SU-DHL-6 (cell line): ENCODE results near the gene NDUFC1.
A peak's percentile ranks its signal among the peaks of the same experiment; 100 is the strongest.

ENCODE experiments used
- H2AFZ ChIP-seq: fragments of 200-600 bp; sonication (generic); 2 replicates; pipeline ENCODE4 v1.6.1; 2014; ENCODE audit warnings: low read depth, mild to moderate bottlenecking, moderate library complexity, mixed read lengths, antibody characterized with exemption, low read length; ENCODE audit not compliant: severe bottlenecking
- H3F3A ChIP-seq: fragments of 200-600 bp; shearing (Covaris generic); 2 replicates; pipeline ENCODE4 v1.6.0; 2016; ENCODE audit warnings: antibody characterized with exemption, mild to moderate bottlenecking; ENCODE audit not compliant: insufficient read depth
- H3K27ac ChIP-seq: fragments of 200-600 bp; sonication (generic); 2 replicates; pipeline ENCODE4 v1.5.1; 2016; ENCODE audit warnings: low read depth, mild to moderate bottlenecking, low read length, moderate library complexity, mixed read lengths
- H3K27me3 ChIP-seq: fragments of 200-600 bp; sonication (generic), shearing (Covaris generic); 2 replicates; pipeline ENCODE4 v1.6.0; 2014; ENCODE audit warnings: mild to moderate bottlenecking, low read length
- H3K36me3 ChIP-seq: fragments of 200-600 bp; sonication (generic); 2 replicates; pipeline ENCODE4 v1.6.1; 2014; ENCODE audit warnings: mild to moderate bottlenecking, low read length, mixed read lengths
- H3K4me2 ChIP-seq: fragments of 300-600, 200-600 bp; shearing (Covaris generic), sonication (generic); 2 replicates; pipeline ENCODE4 v1.6.0; 2014; ENCODE audit warnings: low read length, low read depth, mild to moderate bottlenecking; ENCODE audit not compliant: poor library complexity, severe bottlenecking
- H3K4me3 ChIP-seq: fragments of 200-600 bp; sonication (generic); 2 replicates; pipeline ENCODE4 v1.5.1; 2014; ENCODE audit warnings: antibody characterized with exemption, low read length, mild to moderate bottlenecking, mixed read lengths; ENCODE audit not compliant: insufficient read depth, poor library complexity, severe bottlenecking
- H3K79me2 ChIP-seq: fragments of 200-600 bp; sonication (generic); 2 replicates; pipeline ENCODE4 v1.6.1; 2014; ENCODE audit warnings: mild to moderate bottlenecking, low read length, moderate library complexity; ENCODE audit not compliant: insufficient read depth
- H3K9ac ChIP-seq: fragments of 200-600 bp; sonication (generic); 2 replicates; pipeline ENCODE4 v1.7.0; 2014; ENCODE audit warnings: mild to moderate bottlenecking, low read length
- H3K9me2 ChIP-seq: fragments of 200-600 bp; sonication (generic); replicated peaks from 2 replicates; pipeline ENCODE4 v1.6.1; 2014; ENCODE audit warnings: low read length; ENCODE audit not compliant: insufficient read depth
- H3K9me3 ChIP-seq: fragments of 200-600 bp; sonication (generic); 2 replicates; pipeline ENCODE4 v1.6.1; 2014; ENCODE audit warnings: low read length, mixed read lengths; ENCODE audit not compliant: insufficient read depth
- H4K20me1 ChIP-seq: fragments of 200-600 bp; sonication (generic); 2 replicates; pipeline ENCODE4 v1.6.1; 2014; ENCODE audit warnings: low read depth, mild to moderate bottlenecking, antibody characterized with exemption, low read length, moderate library complexity, mixed read lengths
- CTCF ChIP-seq: fragments of 200-600 bp; sonication (generic); IDR thresholded peaks from one replicate; pipeline ENCODE4 v1.5.1; 2017; ENCODE audit warnings: antibody characterized with exemption, mild to moderate bottlenecking, low read length, moderate library complexity; ENCODE audit not compliant: insufficient read depth, poor library complexity, severe bottlenecking
- EZH2phosphoT487 ChIP-seq: fragments of 200-600 bp; sonication (generic), shearing (Covaris generic); conservative IDR thresholded peaks from 2 replicates; pipeline ENCODE4 v1.6.1; 2018; ENCODE audit warnings: mild to moderate bottlenecking, antibody characterized with exemption, low read length, moderate library complexity, mixed read lengths

The NDUFC1 gene

GRCh38 chr4:139295942-139296299 lies 6.4 kb downstream of the NDUFC1 start:
- Histone ChIP-seq H2AFZ (peak overlapping the region; percentile 83), H3K9me3 (no peaks in the 10 kb centered on the region), H3K4me3 (peak overlapping the region; percentile 83), H3K9me2 (no peaks in the 10 kb centered on the region), H3K27me3 (no peaks in the 10 kb centered on the region), H3K27ac (no peak overlapping the region), H4K20me1 (no peaks in the 10 kb centered on the region), H3K36me3 (peaks cover 2% of the 10 kb centered on the region; the same call in 1 of the 2 replicates), H3F3A (no peaks in the 10 kb centered on the region), H3K4me2 (peak overlapping the region; percentile 78), H3K79me2 (no peaks in the 10 kb centered on the region), H3K9ac (peak overlapping the region; percentile 79)
- TF ChIP-seq CTCF (no peak), EZH2phosphoT487 (no peak)

- Histone ChIP-seq H3K9me3 (no peaks in the 10 kb centered on the region), H3K4me3 (peak overlapping the region; percentile 83), H3K27ac (peak overlapping the region; percentile 56), H3K36me3 (peaks cover 2% of the 10 kb centered on the region; the same call in 1 of the 2 replicates), H3K79me2 (no peaks in the 10 kb centered on the region), H2AFZ (peak overlapping the region; percentile 89), H3K4me2 (peak overlapping the region; percentile 78), H3K9ac (peak overlapping the region; percentile 79), H3F3A (no peaks in the 10 kb centered on the region), H3K27me3 (no peaks in the 10 kb centered on the region), H3K9me2 (no peaks in the 10 kb centered on the region), H4K20me1 (no peaks in the 10 kb centered on the region)
- peak; percentile 47 for TF ChIP-seq CTCF
- no peak for TF ChIP-seq EZH2phosphoT487
Measured at GRCh38 chr4:139295206-139295941, 6.9 kb downstream of the NDUFC1 start.

DNA sequence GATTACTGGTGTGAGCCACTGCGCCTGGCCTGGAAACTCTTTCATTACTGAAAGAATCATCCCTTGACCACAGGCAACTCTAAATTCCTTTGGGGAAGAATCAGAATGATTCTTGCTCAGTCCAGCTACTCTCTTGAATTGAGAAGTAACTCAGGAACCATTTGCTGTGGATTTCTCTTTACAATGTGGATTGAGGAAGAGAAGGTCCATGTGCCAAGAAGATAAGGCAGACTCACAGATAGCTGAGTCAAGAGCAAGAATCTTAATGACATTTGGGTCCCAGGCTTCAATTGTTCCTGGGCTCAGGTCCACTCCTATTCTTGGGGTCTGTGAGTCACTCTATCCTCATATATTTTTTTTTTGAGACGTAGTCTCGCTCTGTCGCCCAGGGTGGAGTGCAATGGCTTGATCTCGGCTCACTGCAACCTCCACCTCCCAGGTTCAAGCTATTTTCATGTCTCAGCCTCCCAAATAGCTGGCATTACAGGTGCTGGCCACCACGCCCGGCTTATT lies 16.0 kb downstream of the NDUFC1 start:
- no peaks in the 10 kb centered on the region for H3F3A ChIP-seq
- TF ChIP-seq CTCF = no peak
- TF ChIP-seq EZH2phosphoT487 = no peak
- no peaks in the 10 kb centered on the region for H3K79me2 ChIP-seq
- no peaks in the 10 kb centered on the region for H3K36me3 ChIP-seq
- H3K27me3 ChIP-seq = no peaks in the 10 kb centered on the region
- no peak overlapping the region for H2AFZ ChIP-seq
- H3K4me2 ChIP-seq = no peak overlapping the region
- no peaks in the 10 kb centered on the region for H4K20me1 ChIP-seq
- H3K9me3 ChIP-seq = no peaks in the 10 kb centered on the region
- no peak overlapping the region for H3K9ac ChIP-seq
- no peak overlapping the region for H3K27ac ChIP-seq
- no peaks in the 10 kb centered on the region for H3K9me2 ChIP-seq
- H3K4me3 ChIP-seq = no peak overlapping the region
